ENCODE measurements around the gene CENPU. TPM values are rescaled to one million over a fixed set of nuclear protein-coding genes. Genes with fewer than 3 reads are reported as not detected.

The CENPU gene
- total and polyA plus RNA-seq, 2 of the 8 experiments (the other 6 are each of a cell fraction or from before 2014, with no cell fraction given): 32.1 to 122 TPM

- no peak for TF ChIP-seq CHD7 (IDR thresholded peaks at IDR 0.05; ENCODE audit: insufficient replicate concordance, low read length)
- no peak for TF ChIP-seq SIN3A (conservative IDR thresholded peaks at IDR 0.05 in 1 of 2, IDR thresholded peaks at IDR 0.05 in 1 of 2; ENCODE audit: low read depth in 1 of 2, low read length in 2 of 2)
- no peak for TF ChIP-seq POLR2A (IDR thresholded peaks at IDR 0.05; ENCODE audit: control extremely low read depth in 1 of 2, low read depth in 2 of 2, low read length in 2 of 2)
- TF ChIP-seq TBP (IDR thresholded peaks at IDR 0.05; ENCODE audit: low read depth, low read length): no peak
- no peak for TF ChIP-seq SRF (IDR thresholded peaks at IDR 0.05; ENCODE audit: low read depth, low read length)
- TF ChIP-seq FOSL1 (IDR thresholded peaks at IDR 0.05; ENCODE audit: insufficient read depth, low read depth, low read length): no peak
- no peak for TF ChIP-seq SUZ12 (IDR thresholded peaks at IDR 0.05; ENCODE audit: low read length)
- TF ChIP-seq E2F6 (IDR thresholded peaks at IDR 0.05): no peak
- no peak for TF ChIP-seq EP300 (IDR thresholded peaks at IDR 0.05; ENCODE audit: borderline replicate concordance in 1 of 2, low read depth in 2 of 2, low read length in 2 of 2)
- TF ChIP-seq HDAC2 (IDR thresholded peaks at IDR 0.05; ENCODE audit: borderline replicate concordance in 1 of 2, low read depth in 2 of 2, low read length in 2 of 2): no peak
- no peak for TF ChIP-seq JUND (IDR thresholded peaks at IDR 0.05; ENCODE audit: low read length)
Observed at GRCh38 chr4:184680698-184681097, 53.2 kb downstream of the CENPU start (continued).

Data from H1 (cell line).